GM19438 (cell line): ENCODE data around the gene MAP3K5.
"Not testable (repeated sequence)": the region's sequence is repeated elsewhere in the genome, so short reads cannot be mapped to it uniquely, and the experiment has no call there.

Experiments used
- ATAC-seq: cut with Tn5 transposase; IDR thresholded peaks from one replicate; pipeline ENCODE4 v1.9.1; 2021; ENCODE audit warnings: low read depth; ENCODE audit not compliant: unreplicated experiment

The MAP3K5 gene

DNA sequence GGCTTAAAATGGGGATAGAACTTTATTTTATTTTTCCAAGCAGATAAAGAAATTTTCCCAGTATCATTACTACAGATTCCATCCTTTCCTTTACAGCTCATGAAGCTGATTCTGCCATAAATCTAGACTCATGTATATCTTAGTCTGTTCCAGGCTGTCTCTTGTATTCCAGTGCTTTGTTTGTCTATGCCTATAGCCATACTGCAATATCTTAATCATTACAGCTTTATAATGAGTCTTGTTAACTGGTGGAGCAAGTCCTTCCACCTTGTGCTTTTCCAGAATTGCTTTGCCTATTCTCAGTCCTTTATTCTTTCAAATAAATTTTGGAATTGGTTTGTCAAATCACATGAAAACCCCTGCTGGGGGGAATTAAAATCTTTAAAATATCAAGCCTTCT lies 99.2 kb downstream of the MAP3K5 start:
- no peak for ATAC-seq

DNA sequence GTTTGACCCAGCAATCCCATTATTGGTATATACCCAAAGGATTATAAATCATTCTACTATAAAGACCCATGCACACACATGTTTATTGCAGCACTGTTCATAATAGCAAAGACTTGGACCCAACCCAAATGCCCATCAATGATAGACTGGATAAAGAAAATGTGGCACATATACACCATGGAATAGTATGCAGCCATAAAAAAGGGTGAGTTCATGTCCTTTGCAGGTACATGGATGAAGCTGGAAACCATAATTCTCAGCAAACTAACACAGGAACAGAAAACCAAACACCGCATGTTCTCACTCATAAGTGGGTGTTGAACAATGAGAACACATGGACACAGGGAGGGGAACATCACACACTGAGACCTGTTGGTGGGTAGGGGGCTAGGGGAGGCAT lies 104.4 kb downstream of the MAP3K5 start:
- ATAC-seq = not testable (repeated sequence)

DNA sequence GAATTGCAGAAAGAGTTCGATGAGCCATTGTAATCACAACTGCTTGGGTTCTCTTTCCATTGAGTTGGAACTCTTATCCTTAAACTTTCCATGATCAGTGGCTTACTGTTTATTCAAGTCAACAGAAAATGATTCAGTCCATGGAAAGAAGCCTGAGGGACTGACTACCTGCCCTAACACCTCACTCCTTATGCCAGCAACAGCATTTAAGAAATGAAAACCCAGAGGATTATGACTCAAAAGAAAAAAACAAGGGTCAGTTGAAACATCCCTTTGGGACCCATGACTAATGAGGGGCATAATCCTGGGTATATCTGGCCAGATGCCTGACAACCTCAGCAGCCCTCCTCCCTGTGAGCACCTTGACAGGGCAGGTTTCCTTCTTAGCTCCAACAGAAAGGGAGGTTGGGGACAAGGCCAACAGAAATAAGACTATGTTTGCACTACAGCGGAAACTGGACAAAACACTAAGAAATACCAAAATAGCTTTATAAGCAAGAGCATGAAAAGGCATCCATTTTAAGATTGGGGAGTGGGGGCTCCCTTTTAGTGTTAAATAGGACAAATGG lies 106.7 kb downstream of the MAP3K5 start:
- no peak for ATAC-seq

DNA sequence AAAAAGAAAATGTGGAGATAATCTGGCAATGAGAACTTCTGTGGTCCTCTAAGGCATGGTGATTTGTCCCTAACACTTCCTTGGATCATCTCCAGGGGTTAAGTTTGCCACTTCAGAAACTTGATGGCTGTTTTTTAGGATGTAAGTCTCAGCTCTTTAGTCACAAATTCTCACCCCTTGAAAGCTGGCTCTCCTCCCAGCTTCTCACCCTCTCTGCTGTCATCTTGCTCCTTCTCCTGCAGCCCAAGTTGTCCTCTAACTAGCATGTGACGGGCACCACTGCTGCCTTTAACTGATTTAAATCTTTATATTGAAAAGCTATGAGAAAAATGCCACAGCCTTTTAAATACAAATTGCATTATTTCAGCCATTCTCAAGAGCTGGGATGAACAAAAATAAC lies 107.8 kb downstream of the MAP3K5 start:
- no peak for ATAC-seq

DNA sequence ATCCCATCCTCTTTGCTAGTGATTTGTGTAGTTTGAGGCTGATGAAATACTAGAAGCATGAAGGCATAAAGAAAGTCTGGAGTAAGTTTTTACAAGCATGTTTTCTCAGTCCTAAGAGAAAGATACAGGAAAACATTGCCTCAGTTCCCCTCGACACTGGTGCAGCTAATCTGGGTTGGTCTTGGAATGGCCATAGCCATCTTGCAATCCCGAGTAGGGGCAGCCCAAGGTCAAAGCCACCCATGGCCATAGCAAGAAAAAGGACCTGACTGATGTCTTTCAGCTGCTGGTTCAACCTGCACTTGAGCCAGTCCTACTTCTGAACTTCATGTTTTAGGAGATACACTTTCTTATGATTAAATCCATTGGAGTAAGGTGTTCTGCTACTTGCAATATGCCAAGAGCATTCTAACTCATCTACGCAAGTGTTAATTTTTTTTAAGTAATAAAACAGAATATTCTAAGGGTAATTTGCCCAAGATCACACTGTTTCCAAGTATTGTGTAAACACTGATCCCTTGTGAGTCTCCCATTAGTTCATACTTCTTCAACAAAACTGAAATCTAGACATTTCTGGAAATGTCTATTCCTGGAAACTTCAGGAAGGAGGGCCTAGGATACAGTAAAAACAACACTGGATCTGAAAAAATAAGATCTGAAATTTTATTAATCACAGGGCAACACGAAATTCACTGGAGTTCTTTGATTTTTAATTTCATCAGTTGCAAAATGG lies 108.9 kb downstream of the MAP3K5 start:
- ATAC-seq = no peak

DNA sequence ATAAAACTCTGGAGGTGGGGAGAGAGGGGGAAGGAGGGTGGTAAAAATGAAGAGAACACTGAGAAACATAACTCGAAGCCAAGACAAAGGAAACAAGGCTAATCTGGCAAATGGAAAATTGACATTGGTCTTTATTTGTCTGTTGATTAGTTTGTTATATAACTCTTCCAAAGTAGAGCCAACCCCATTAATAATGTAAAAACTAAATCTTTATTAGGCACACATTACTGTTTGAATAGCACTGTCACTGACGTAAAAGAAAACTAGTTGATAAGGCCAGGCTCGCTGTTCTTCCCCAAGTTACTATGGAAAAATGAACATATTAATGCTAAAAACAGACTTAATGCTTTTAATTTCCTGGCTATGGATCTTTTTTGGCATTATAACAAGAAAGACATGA lies 110.0 kb downstream of the MAP3K5 start:
- no peak for ATAC-seq

DNA sequence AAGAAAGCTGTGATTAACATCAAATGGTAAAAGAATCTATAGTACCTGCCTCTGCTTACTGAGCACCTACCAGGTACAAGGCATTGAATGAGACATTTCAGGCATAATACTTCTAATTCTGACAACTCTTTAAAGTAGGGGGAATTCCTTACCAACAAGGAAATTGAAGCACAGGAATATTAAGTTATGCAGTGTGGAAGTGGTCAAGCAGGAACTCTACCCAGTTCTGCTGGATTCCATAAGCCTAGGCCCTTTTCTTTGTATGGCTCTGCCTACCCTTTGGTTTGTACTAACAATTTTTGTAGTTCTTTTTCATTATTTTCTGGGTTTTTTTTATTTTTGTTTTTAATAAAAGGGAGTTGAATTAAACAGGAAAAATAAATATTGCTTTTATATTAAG lies 114.5 kb downstream of the MAP3K5 start:
- ATAC-seq = no peak

DNA sequence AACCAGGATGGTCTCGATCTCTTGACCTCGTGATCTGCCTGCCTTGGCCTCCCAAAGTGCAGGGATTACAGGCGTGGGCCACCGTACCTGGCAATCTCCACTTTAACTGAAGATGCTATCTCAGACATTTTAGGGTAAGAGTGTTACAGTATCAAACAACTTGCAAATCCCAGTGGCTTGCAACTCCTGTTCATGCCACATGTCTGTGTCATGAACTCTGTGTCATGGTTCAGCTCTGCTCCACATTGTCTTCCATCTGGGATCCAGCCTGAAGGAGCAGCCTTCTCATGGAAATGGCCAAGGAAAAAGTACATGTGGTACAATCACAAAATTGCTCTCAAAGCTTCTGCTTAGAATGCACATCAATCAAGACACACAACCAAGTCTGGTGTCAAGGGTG lies 114.9 kb downstream of the MAP3K5 start:
- no peak for ATAC-seq

DNA sequence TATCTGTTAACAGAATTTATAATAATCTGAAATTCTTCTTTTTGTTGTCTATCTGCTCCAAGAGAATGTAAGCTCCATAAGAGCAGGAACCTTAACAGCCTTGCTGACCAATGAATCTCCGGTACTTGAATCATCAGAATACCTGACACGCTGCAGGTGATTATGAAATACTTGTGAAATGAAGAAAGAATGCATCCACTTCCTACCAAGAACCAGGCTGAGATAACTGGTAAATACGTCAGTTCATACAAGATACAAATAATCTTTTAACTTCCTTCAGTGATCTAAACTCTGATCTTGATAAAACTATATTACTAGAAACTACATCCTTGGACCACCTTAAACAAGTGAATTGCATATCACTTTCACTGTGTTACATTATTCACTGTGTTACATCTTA lies 116.2 kb downstream of the MAP3K5 start:
- no peak for ATAC-seq

DNA sequence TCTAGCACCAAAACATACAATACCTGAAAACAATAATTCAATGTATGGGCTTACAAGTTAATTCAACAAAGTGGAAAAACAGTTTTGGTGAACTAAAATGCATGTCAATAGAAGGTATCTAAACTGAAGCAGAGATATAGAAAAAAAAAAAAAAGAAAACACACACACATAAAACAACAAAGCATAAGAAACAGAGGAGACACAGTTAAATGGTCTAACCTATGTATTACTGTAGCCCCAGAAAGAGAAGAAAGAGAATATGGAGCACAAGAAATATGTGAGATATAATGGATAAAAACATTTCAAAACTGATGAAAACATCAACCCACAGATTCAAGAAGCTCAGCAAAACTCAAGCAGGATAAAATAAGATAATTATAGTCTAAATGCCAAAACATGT lies 118.7 kb downstream of the MAP3K5 start:
- ATAC-seq = no peak

DNA sequence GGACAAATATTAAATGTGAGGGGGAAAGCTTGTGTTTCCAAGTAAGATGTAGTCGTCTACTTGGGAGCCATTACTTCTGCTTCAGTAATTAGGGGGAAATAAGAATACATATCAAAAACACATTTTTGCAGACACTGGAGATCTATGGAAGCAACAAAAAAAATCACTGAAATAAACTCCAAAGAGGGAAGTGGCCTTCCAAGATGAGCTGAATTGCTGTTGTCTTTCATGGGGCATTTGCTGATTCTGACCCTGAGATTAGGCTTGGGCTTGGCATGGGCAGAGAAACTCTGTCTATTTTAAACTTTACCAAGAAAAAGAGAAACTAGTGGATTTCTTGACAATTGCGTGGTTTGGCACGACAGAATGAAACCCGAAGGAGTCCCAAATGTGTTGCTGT lies 120.1 kb downstream of the MAP3K5 start:
- ATAC-seq = no peak

DNA sequence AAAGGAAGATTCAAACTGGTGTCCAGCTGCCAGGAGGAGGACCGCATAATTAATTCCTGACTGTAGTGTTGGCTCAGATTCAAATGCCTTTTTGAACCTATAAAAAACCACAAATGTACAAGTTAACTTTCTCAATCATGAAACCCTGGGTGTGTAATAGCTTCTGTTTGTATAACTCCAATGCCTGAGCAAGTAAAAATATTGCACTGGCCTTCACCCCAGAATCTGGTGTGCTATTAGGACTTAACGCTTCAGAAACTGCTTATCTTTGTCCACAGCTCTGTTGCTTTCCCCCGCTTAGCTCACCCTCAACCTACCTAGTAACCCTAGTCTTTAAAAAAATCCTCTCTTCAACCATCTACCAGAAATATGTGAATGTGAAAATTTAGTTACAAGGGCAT lies 123.0 kb downstream of the MAP3K5 start:
- no peak for ATAC-seq

DNA sequence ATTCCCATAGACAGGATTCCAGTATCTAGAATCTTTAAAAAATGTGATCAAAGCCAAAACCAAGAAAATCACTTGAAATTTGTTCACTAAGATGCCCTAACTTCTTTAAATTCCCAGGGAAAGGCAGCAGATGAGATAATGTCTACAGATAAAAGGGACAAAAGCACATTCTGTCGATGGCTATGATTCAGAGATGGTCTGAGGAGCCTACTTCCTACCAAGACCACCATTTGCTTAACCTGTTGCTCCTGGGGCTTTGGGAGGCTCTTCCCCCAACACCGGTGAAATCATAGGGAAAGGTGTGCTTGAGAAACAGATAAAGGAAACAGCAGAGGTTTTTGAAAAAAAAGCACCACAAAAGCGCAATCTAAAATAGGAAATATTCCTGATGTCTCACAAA lies 123.7 kb downstream of the MAP3K5 start:
- ATAC-seq = no peak

DNA sequence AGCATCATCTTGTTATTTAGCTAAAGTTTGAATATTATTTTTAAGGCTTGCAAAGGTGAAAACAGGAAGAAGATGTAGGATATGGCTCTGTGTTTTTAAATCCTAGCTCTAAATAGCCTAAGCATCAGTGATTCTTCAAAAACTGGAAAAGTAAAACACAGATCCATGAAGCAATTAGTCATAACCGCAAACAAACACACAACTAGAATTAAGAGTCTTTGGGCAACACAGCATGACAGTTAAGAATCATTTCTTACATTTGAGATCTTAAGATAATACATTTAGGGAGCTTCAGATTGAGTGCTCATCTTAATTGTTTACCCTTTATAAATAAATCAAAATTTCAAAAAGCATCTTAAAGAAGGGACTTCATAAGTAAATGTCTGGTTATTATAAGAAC lies 126.2 kb downstream of the MAP3K5 start:
- ATAC-seq = no peak

DNA sequence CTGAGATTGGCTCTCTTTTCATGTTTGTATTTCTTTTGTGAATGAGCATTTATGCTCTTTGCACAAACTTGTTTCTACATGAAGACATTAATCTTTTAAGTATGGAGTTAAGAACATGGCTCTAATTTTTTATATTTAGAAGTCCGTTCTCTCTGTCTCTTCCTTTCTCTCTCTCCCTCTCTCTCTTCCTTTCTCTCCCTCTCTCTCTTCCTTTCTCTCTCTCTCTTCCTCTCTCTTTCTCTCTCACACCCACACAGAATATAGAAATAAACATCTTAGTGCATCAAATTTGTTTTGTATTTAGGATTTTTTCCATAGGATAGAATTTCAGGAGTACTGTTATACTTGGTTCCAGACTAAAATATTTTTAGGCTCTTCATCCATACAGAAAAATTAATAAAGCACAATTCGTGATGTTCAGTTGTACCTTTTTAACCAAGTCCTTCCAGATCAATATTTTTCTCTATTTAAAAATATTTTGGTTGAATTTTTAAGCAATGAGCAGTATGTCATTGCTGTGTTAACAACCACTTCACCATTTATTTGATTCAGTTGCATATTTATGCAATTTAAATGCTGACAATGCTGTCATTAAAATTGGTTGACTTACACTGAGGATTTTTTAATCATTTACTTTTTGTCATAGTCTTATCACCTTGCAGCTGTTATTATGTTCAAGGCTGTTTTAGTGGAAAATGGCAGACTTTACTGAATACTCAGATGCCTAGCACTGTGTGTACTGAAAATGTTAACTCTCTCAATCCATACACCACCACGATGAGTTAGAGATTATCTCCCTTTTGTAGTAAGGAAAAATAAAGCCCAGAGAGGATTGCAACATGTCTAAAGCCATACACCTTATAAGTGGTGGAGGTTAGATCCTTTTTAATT lies 129.7 kb downstream of the MAP3K5 start:
- ATAC-seq = no peak

DNA sequence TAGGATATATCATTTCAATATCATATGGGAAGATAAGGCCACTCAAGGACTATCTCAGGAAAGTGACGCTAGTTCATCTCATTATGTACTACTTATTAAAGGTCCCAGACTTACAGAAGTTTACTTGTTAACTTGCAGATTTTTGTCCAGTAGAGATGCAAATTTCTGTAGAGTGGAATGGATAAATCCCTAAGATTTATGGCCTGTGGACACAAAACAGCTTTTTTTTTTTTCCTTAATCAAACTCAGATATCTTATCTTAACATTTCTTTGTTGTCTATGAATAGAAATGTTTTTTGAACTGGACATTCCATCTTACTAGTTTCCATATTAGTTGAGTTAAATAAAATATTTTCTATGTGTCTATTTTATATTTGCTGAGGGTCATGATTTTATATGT lies 131.6 kb downstream of the MAP3K5 start:
- no peak for ATAC-seq

DNA sequence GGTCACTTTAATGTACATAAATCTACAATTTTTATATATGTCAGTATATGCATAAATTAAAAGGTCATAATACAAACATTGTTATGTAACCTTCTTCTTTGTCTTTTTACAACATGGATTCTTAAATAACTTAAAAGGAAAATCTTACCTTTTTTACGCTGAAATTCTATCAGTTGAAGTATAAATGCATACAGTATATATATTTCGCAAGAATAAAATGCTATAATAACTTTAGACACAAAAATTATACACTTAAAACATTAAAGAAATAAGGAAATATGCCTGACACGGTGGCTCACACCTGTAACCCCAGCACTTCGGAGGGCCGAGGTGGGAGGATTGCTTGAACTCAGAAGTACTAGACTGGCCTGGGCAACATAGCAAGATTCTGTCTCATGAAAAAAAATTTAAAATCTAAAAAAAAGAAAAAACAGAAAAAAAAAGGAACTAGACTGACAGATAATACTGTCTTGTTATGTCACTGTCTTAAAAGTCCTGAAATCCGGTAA lies 132.2 kb downstream of the MAP3K5 start:
- no peak for ATAC-seq

DNA sequence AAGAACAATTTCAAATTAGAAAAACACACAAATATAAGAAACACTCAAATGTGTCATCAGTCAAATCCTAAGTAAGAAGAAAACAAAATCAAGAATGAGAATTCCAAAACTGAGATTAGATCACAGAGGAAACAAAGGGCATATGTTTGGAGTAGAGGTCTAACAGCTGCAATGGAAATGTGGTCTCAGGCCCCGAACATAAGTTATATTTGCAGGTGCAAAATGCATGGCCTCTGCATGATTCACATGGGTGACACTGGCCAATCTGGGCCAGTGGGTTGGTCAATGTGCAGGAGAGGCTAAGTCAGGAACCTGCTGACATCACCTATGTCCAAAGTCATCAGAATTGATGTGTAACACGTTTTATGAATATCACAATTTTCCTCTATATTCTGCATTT lies 133.6 kb downstream of the MAP3K5 start:
- no peak for ATAC-seq

DNA sequence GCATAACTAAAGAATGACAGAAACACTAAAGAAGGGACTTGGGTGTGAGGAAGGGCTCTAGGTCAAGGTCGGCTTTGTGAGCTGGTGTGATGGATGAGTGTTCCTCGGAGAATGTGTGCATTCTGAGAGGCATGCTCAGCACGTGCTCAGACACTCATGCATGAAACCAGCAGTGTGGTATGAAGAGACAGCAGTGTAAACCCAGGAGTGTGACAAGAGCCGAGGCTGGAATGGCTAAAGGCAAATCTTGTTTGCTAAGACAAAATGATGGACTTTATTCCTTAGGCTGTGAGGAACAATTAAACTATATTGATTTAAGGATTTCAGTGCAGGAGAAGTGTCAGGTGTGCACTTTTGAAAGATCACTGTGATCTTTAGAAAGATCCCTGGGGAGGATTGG lies 134.6 kb downstream of the MAP3K5 start:
- no peak for ATAC-seq

DNA sequence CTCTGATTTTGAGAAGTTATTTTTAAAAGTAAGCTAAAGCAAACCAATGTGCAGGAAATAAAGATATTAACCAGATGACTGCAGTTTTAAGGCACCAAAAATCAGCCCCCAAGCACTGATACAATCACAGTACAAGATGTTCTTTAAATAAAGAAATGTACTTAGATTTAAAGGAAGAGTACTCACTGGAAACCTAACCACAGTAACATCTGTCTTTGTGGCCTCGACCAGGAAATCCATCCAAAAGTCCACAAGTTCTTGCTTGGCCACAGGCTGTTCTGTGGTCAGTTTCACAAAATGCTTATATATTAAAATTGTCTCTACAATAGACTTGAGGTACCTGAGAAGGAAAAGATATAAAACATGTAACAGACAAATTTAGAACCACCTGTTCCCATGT lies 136.2 kb downstream of the MAP3K5 start:
- ATAC-seq = no peak

DNA sequence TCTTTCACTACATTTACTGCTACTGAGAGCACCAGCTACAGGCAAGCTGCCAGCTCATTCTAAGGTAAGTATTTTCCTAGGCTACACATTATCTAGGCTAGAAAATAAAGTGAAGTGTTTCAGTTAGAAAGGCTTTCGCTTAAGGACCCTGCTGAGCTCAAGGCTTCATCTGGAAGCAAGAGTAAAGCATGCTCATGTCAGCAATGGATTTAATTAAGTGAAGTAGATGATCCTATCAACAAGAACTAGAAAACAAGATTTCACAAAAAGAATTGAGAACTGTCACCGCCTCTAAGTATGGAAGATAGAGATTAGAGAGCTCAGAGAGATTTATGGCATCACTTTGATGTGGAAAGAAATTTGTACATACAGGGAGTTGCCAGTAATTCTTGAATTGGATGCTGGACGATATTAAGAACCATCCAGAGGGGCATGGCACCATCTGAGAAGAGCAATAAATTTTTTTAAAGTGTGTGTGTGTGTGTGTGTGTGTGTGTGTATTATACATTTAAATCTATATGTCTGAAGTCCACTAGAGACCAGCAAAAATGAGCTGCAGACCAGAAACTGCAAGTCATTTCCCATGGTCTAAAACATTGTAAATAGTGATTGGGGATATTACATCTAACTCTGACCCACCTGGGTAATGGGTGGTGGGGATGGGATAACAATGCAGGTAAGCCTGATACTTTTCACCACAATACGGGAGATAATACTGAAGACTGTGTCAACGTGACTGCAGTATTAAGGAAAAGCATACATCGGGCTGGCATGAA lies 136.8 kb downstream of the MAP3K5 start:
- ATAC-seq = no peak
